ENCODE data around the gene GALNT4.
A peak's percentile ranks its signal among the peaks of the same experiment; 100 is the strongest.

Gene GALNT4

DNA sequence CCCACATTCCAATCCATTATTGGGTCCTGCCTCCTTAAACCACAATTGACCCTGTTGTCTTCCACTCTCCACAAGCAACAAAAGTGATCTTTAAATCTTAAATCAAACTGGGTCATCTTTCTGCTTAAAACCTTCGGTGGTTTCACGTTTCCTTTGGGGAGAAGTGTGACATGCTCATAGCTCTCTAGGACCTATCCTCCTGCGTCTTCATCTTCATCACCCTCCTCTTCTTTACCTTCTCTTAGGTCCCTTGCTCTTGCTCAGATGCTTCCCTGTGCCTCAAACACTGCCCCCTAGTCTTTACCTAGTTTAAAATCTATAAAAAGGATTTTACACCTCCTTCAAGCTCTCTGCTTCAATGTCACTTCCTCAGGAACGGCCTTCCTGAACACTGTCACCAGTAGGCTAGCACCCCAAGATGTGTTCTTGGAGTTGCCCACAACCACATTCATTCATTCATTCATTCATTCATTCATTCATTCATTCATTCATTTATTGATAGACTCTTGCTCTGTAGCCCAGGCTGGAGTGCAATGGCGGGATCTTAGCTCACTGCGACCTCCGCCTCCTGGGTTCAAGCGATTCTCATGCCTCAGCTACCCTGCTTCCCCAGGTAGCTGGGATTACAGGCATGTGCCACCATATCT is 46.8 kb downstream of the GALNT4 start:
- no peaks in the 10 kb centered on the region for H3K27me3 ChIP-seq (ENCODE audit: control insufficient read depth in 2 of 2, insufficient read depth in 2 of 2, low read length in 2 of 2)
- H3K4me3 ChIP-seq (ENCODE audit: low read length in 2 of 2): no peak overlapping the region
- H3K27ac ChIP-seq (ENCODE audit: low read depth in 2 of 2, low read length in 2 of 2): no peak overlapping the region
- H3K4me1 ChIP-seq (ENCODE audit: control insufficient read depth in 2 of 2, insufficient read depth in 2 of 2, low read length in 2 of 2): peaks cover 0 to 7% of the 10 kb centered on the region in 2 donors
- no peak overlapping the region for H3K9ac ChIP-seq (ENCODE audit: low read depth in 1 of 2, low read length in 2 of 2)
- no peaks in the 10 kb centered on the region for H3K36me3 ChIP-seq (ENCODE audit: control insufficient read depth in 2 of 2, insufficient read depth in 2 of 2, low read length in 2 of 2)
- H3K9me3 ChIP-seq (ENCODE audit: control insufficient read depth in 2 of 2, low read length in 2 of 2): no peaks in the 10 kb centered on the region

DNA sequence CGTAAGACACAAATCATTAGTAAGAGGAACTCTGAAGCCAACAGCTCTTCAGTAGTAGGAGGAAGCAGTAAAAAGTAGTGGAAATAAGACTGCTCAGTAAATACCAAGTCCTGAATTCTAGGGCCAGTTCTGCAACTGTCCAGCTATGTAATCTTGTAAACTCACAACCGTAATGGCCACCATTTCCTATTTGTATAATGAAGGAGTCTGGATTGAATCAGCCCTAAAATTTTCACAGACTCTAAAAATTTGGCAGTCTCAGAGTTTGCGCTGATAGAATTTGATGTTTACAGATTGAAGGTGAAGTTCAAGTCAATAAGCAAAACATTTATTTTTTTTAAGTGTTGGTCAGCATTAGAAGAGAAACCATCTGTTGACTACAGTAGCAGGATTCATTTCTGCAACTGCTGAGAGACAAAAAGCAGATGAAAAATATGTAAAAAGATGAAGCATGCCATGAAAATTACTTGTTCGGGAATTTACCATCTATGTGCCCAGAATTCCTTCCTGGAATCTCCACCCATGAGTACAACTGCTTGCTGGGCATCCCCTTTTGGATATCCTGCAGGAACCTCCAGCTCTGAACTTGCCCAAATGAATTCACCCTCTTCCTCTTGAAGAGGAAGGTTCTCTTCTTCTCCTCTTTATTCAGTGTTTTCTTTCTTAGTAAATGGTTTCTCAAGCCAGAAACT is 47.5 kb downstream of the GALNT4 start:
- no peak overlapping the region for H3K27ac ChIP-seq (ENCODE audit: low read depth in 2 of 2, low read length in 2 of 2)

DNA sequence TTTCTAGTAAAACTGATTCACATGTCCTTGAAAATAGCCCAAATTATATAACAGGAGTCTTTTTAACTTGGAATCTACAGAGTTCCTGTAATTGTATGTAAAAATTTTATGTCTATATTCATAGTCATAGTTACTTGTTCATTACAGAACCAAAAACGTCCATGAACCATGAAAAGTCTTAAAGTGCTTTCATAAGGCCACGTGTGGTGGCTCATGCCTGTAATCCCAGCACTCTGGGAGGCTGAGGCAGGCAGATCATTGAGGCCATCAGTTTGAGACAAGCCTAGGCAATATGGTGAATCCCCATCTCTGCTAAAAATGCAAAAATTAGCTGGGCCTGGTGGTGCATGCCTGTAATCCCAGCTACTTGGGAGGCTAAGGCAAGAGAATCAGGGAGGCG is 48.4 kb downstream of the GALNT4 start:
- H3K4me3 ChIP-seq (ENCODE audit: low read length in 2 of 2): no peak overlapping the region
- H3K27ac ChIP-seq (ENCODE audit: low read depth in 2 of 2, low read length in 2 of 2): no peak overlapping the region
- no peaks in the 10 kb centered on the region for H3K36me3 ChIP-seq (ENCODE audit: control insufficient read depth in 2 of 2, insufficient read depth in 2 of 2, low read length in 2 of 2)
- peaks cover 0 to 8% of the 10 kb centered on the region in 2 donors for H3K4me1 ChIP-seq (ENCODE audit: control insufficient read depth in 2 of 2, insufficient read depth in 2 of 2, low read length in 2 of 2)
- no peaks in the 10 kb centered on the region for H3K27me3 ChIP-seq (ENCODE audit: control insufficient read depth in 2 of 2, insufficient read depth in 2 of 2, low read length in 2 of 2)
- no peaks in the 10 kb centered on the region for H3K9me3 ChIP-seq (ENCODE audit: control insufficient read depth in 2 of 2, low read length in 2 of 2)
- H3K9ac ChIP-seq (ENCODE audit: low read depth in 1 of 2, low read length in 2 of 2): no peak overlapping the region

More for the DNA sequence above, 47.5 kb downstream of the GALNT4 start:
- no peaks in the 10 kb centered on the region for H3K27me3 ChIP-seq (ENCODE audit: control insufficient read depth in 2 of 2, insufficient read depth in 2 of 2, low read length in 2 of 2)
- H3K9me3 ChIP-seq (ENCODE audit: control insufficient read depth in 2 of 2, low read length in 2 of 2): no peaks in the 10 kb centered on the region
- H3K4me3 ChIP-seq (ENCODE audit: low read length in 2 of 2): no peak overlapping the region
- no peaks in the 10 kb centered on the region for H3K36me3 ChIP-seq (ENCODE audit: control insufficient read depth in 2 of 2, insufficient read depth in 2 of 2, low read length in 2 of 2)
- peaks cover 0 to 7% of the 10 kb centered on the region in 2 donors for H3K4me1 ChIP-seq (ENCODE audit: control insufficient read depth in 2 of 2, insufficient read depth in 2 of 2, low read length in 2 of 2)
- no peak overlapping the region for H3K9ac ChIP-seq (ENCODE audit: low read depth in 1 of 2, low read length in 2 of 2)

DNA sequence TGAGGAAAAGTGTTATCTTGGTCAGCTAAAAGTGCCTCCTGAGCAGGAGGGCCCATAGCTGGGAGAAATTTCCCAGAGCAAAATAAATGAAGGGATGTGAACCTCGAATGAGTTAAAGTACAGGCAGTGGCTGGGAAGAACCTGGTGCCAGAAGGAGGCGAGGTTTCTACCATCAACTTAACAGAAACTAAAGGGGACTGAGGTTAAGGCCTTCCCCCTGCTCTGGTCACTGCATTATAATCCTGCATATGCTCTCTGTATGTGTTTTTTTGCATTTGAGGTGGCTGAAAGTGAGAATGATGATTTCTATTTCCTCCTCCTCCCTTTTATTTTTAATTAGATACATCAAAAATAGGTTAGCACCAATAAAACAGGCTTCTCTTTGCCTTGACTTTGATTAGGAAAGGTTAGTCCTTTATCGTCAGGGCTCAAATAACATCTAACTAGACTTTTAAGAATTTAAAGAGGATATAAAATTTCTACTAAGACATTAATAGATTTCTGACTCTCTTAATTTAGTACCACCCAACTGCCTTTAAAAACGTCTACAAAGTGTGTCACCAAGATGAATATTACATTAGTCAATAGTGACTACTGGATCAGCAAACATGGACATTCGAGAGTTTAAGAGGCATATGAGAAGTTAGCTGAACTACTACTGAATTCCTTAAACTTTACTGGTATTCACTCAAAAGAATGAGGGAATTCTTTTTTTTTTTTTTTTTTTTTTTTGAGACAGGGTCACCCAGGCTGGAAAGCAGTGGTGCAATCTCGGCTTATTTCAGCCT is 49.2 kb downstream of the GALNT4 start:
- H3K27ac ChIP-seq (ENCODE audit: low read depth in 2 of 2, low read length in 2 of 2): no peak overlapping the region
- no peaks in the 10 kb centered on the region for H3K36me3 ChIP-seq (ENCODE audit: control insufficient read depth in 2 of 2, insufficient read depth in 2 of 2, low read length in 2 of 2)
- H3K4me3 ChIP-seq (ENCODE audit: low read length in 2 of 2): no peak overlapping the region
- no peaks in the 10 kb centered on the region for H3K27me3 ChIP-seq (ENCODE audit: control insufficient read depth in 2 of 2, insufficient read depth in 2 of 2, low read length in 2 of 2)
- H3K9ac ChIP-seq (ENCODE audit: low read depth in 1 of 2, low read length in 2 of 2): no peak overlapping the region
- H3K4me1 ChIP-seq (ENCODE audit: control insufficient read depth in 2 of 2, insufficient read depth in 2 of 2, low read length in 2 of 2): peaks cover 0 to 12% of the 10 kb centered on the region in 2 donors
- no peaks in the 10 kb centered on the region for H3K9me3 ChIP-seq (ENCODE audit: control insufficient read depth in 2 of 2, low read length in 2 of 2)

DNA sequence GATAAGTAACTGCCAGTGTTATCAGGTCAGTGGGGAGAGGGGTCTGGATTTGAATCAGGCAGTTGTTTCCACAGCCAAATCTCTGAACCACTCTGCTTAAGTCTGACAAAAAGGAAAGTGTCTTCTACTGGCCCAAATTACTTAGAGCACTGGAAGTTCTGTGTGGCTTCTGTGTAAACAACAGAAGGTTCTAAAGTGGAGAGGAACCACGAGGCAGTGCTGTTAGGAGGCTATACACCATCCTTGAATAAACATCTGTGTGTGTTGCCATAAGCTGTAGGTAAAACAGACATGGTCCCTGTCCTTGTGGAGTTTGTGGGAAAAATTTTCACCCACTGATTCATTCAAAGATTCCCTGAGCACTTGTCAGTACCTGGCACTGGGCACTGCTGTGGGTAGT is 50.0 kb downstream of the GALNT4 start:
- no peak overlapping the region for H3K4me3 ChIP-seq (ENCODE audit: low read length in 2 of 2)
- H3K9ac ChIP-seq (ENCODE audit: low read depth in 1 of 2, low read length in 2 of 2): no peak overlapping the region
- peaks cover 0 to 10% of the 10 kb centered on the region in 2 donors for H3K4me1 ChIP-seq (ENCODE audit: control insufficient read depth in 2 of 2, insufficient read depth in 2 of 2, low read length in 2 of 2)
- no peaks in the 10 kb centered on the region for H3K36me3 ChIP-seq (ENCODE audit: control insufficient read depth in 2 of 2, insufficient read depth in 2 of 2, low read length in 2 of 2)
- H3K9me3 ChIP-seq (ENCODE audit: control insufficient read depth in 2 of 2, low read length in 2 of 2): no peaks in the 10 kb centered on the region
- H3K27ac ChIP-seq (ENCODE audit: low read depth in 2 of 2, low read length in 2 of 2): peak overlapping the region in 1 of 2 donors; percentile 11
- H3K27me3 ChIP-seq (ENCODE audit: control insufficient read depth in 2 of 2, insufficient read depth in 2 of 2, low read length in 2 of 2): no peaks in the 10 kb centered on the region

All from mucosa of rectum (tissue), 2 donors.